Measurements from ENCODE around the gene MEGF6.

DNA sequence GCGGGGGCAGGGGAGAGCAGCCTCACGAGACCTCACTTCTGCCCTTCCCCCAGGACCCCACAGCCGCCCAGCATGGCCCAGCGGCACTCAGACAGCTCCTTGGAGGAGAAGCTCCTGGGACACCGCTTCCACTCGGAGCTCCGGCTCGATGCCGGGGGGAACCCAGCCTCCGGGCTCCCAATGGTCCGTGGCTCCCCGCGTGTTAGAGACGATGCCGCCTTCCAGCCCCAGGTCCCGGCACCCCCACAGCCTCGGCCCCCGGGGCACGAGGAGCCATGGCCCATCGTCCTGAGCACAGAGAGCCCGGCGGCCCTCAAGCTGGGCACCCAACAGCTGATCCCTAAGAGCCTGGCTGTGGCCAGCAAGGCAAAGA, 148.3 kb downstream of the MEGF6 start:
- TF ChIP-seq POLR2A (IDR thresholded peaks at IDR 0.05; ENCODE audit: low read length), result no peak
- TF ChIP-seq GATA1 (IDR thresholded peaks at IDR 0.05; ENCODE audit: low read depth, low read length), result no peak

Measured in erythroblast (primary cell).